K562 (cell line): ENCODE data around the gene C1orf174. TPM values are rescaled to one million over a fixed set of nuclear protein-coding genes. Genes with fewer than 3 reads are reported as not detected.
A peak's percentile ranks its signal among the peaks of the same experiment; 100 is the strongest.

Experiments
- HMGN3 ChIP-seq: IDR thresholded peaks from 2 replicates; pipeline ENCODE4 v1.6.1; 2011; ENCODE audit warnings: borderline replicate concordance, low read depth, mild to moderate bottlenecking, mixed read lengths, low read length; ENCODE audit not compliant: insufficient read length; ENCODE audit errors: extremely low read depth
- JUND ChIP-seq, 2 experiments: IDR thresholded peaks; 2 replicates in 1 of 2; 3 replicates in 1 of 2; pipeline ENCODE4 v1.6.1; 2011; ENCODE audit warnings: borderline replicate concordance in 2 of 2, low read depth in 2 of 2, low read length in 2 of 2, improper control_type of control experiment in 1 of 2, missing biosample characterization in 1 of 2, missing genetic modification characterization in 1 of 2, missing genetic modification reagents in 1 of 2
- NFIX ChIP-seq: fragments of 250-450 bp; sonication (Bioruptor Pico); IDR thresholded peaks from 2 replicates; pipeline ENCODE4 v1.4.0; 2020; ENCODE audit warnings: low read depth, mild to moderate bottlenecking, moderate library complexity
- NR2C2 ChIP-seq, 2 experiments: fragments of 200-800 bp in 1 of 2; sonication (Bioruptor generic) in 1 of 2; sonication (generic) in 1 of 2; formaldehyde crosslinking in 1 of 2; IDR thresholded peaks; 2 replicates each; pipeline versions ENCODE4 v1.6.1 to v1.8.0; 2016 to 2022; ENCODE audit warnings: mild to moderate bottlenecking in 1 of 2, missing compliant biosample characterization in 1 of 2, missing genetic modification characterization in 1 of 2, missing genetic modification reagents in 1 of 2
- NR3C1 ChIP-seq: sonication (generic); formaldehyde crosslinking; IDR thresholded peaks from 2 replicates; pipeline ENCODE4 v1.8.1; 2022; ENCODE audit warnings: missing genetic modification reagents
- POLR2AphosphoS5 ChIP-seq: IDR thresholded peaks from 2 replicates; pipeline ENCODE4 v1.6.1; 2011; ENCODE audit warnings: mild to moderate bottlenecking, low read depth, low read length, moderate library complexity; ENCODE audit not compliant: control insufficient read depth, insufficient read depth
- SIX5 ChIP-seq, 2 experiments: IDR thresholded peaks; 2 replicates each; pipeline ENCODE4 v1.6.1; 2011; ENCODE audit warnings: low read length in 2 of 2, borderline replicate concordance in 1 of 2, low read depth in 1 of 2, mild to moderate bottlenecking in 1 of 2, moderate library complexity in 1 of 2; ENCODE audit not compliant: insufficient read depth in 1 of 2
- SMC3 ChIP-seq: conservative IDR thresholded peaks from 2 replicates; pipeline ENCODE4 v1.6.1; 2011; ENCODE audit warnings: low read depth, low read length, improper control_type of control experiment; ENCODE audit not compliant: insufficient read depth
- TEAD2 ChIP-seq: fragments of 450-650 bp; IDR thresholded peaks from 2 replicates; pipeline ENCODE4 v1.6.1; 2016; ENCODE audit warnings: missing genetic modification characterization, control low read depth, missing compliant biosample characterization
- ZNF586 ChIP-seq: fragments of 450-650 bp; formaldehyde crosslinking; conservative IDR thresholded peaks from 2 replicates; pipeline ENCODE4 v1.4.0; 2020; ENCODE audit warnings: mild to moderate bottlenecking, moderate library complexity
- polyA plus RNA-seq, 8 experiments: library from polyadenylated mRNA; depleted of rRNA in 4 of 8; stranded (reverse) in 5 of 8; unstranded in 3 of 8; fragments of >200 nt; fragmentation: Nextera tagmentation in 2 of 8; fragmentation: Illumina TruSeq in 1 of 8; extraction: Ambion mirVana in 2 of 8; extraction: Trizol in 1 of 8; gene quantifications; 2 replicates each; pipeline versions ENCODE4 v1.2.1 to v1.2.3, GENCODE V29; 2011 to 2014; ENCODE audit warnings: inconsistent platforms in 1 of 8, missing spikeins in 1 of 8
- total RNA-seq, 7 experiments: library from RNA; depleted of rRNA in 6 of 7; stranded (reverse); fragments of >200 nt in 6 of 7; fragmentation: Illumina TruSeq in 2 of 7; extraction: Trizol in 2 of 7; gene quantifications; 2 replicates each; pipeline versions ENCODE4 v1.2.1 to v1.2.3, GENCODE V29; 2011 to 2021; ENCODE audit warnings: low replicate concordance in 1 of 7
- TF ChIP-seq, protein P1 (sequence below): fragments of 250-450 bp; sonication (Bioruptor Pico); IDR thresholded peaks from 2 replicates; pipeline ENCODE4 v1.4.0; 2020
- TF ChIP-seq, protein P2 (sequence below): fragments of 250-450 bp; sonication (Bioruptor Pico); IDR thresholded peaks from 2 replicates; pipeline ENCODE4 v1.8.0; 2022; ENCODE audit warnings: inconsistent platforms
- TF ChIP-seq, protein P3 (sequence below): fragments of 250-450 bp; sonication (Bioruptor Pico); IDR thresholded peaks from 2 replicates; pipeline ENCODE4 v1.5.0; 2022; ENCODE audit warnings: mild to moderate bottlenecking
- TF ChIP-seq, protein P4 (sequence below), 3 experiments: fragments of 200-800 bp in 1 of 3; fragments of 250-450 bp in 1 of 3; fragments of 450-650 bp in 1 of 3; sonication (Bioruptor Pico) in 1 of 3; sonication (Bioruptor generic) in 1 of 3; formaldehyde crosslinking in 1 of 3; IDR thresholded peaks; 2 replicates each; pipeline versions ENCODE4 v1.6.1 to v1.8.0; 2016 to 2022; ENCODE audit warnings: mild to moderate bottlenecking in 2 of 3, missing genetic modification characterization in 2 of 3, missing compliant biosample characterization in 1 of 3, moderate library complexity in 1 of 3

The C1orf174 gene
- total and polyA plus RNA-seq, 9 of the 15 experiments (the other 6 are each of a cell fraction or from before 2014, with no cell fraction given), result 38.5 to 64.9 (median 45.4) TPM

DNA sequence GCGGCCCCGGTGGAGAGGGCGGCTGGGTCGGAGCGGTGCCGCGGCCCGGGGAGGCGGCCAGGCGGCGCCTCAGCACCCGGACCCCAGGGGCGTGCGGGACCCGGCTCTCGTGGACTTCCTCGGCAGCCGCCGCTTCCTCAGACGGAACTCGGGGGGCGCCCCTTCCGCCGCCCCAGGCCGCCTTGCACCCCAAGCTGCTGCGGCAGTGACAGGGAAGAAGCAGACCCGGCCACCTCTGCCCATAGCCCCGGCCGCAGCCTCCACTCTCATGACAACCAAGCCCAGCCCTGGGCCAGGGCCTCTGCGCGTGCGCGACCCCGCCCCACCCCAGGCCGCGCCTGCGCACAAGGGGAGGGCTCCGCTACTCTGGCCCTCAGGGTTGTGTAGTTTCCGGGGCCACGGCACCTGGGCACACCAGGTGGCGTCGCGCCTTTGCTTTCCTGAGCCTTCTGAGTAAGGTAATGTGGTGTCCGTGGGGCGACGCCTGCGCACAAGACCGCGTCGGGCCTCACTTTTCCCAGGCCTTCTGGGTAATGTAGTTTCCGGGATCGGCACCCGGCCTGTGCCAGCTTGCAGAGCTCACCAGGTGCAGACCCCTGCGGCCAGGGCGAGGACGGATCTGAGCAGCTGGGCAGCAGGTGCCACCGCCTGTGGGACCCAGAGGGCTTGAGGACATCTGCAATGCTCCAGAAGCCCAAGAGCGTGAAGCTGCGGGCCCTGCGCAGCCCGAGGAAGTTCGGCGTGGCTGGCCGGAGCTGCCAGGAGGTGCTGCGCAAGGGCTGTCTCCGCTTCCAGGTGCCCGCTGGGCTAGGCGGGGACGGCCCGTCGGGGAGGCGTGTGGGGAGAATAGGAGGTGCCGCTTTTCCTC lies 42.9 kb downstream of the C1orf174 start, which contains the start of the genes CEP104 and DFFB (continued):
- TF ChIP-seq NR2C2 (CRISPR knock-in tag; IDR thresholded peaks at IDR 0.05), result peak; percentile 77; the same call in 1 of the 2 replicates
- TF ChIP-seq NR2C2 (tag; IDR thresholded peaks at IDR 0.05), result peak; percentile 79
- TF ChIP-seq JUND (IDR thresholded peaks at IDR 0.05; ENCODE audit: borderline replicate concordance, low read depth, low read length), result peak; percentile 72
- TF ChIP-seq JUND (tag; IDR thresholded peaks at IDR 0.05; ENCODE audit: borderline replicate concordance, low read depth, low read length), result peak; percentile 50; the same call in 1 of the 3 replicates
- TF ChIP-seq, protein P1, sequence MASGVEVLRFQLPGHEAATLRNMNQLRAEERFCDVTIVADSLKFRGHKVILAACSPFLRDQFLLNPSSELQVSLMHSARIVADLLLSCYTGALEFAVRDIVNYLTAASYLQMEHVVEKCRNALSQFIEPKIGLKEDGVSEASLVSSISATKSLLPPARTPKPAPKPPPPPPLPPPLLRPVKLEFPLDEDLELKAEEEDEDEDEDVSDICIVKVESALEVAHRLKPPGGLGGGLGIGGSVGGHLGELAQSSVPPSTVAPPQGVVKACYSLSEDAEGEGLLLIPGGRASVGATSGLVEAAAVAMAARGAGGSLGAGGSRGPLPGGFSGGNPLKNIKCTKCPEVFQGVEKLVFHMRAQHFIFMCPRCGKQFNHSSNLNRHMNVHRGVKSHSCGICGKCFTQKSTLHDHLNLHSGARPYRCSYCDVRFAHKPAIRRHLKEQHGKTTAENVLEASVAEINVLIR, result peak; percentile 41; the same call in 1 of the 2 replicates
- peak; percentile 78 to 87; a peak in 3 of 4 replicates for TF ChIP-seq SIX5 (IDR thresholded peaks at IDR 0.05; ENCODE audit: borderline replicate concordance in 1 of 2, insufficient read depth in 1 of 2, low read depth in 1 of 2, low read length in 2 of 2)
- TF ChIP-seq HMGN3, result peak; percentile 80
- no peak for TF ChIP-seq NR3C1 (CRISPR knock-in tag)
- no peak for TF ChIP-seq TEAD2
- TF ChIP-seq, protein P2, sequence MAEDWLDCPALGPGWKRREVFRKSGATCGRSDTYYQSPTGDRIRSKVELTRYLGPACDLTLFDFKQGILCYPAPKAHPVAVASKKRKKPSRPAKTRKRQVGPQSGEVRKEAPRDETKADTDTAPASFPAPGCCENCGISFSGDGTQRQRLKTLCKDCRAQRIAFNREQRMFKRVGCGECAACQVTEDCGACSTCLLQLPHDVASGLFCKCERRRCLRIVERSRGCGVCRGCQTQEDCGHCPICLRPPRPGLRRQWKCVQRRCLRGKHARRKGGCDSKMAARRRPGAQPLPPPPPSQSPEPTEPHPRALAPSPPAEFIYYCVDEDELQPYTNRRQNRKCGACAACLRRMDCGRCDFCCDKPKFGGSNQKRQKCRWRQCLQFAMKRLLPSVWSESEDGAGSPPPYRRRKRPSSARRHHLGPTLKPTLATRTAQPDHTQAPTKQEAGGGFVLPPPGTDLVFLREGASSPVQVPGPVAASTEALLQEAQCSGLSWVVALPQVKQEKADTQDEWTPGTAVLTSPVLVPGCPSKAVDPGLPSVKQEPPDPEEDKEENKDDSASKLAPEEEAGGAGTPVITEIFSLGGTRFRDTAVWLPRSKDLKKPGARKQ (CRISPR knock-in tag), result no peak
- TF ChIP-seq, protein P3, sequence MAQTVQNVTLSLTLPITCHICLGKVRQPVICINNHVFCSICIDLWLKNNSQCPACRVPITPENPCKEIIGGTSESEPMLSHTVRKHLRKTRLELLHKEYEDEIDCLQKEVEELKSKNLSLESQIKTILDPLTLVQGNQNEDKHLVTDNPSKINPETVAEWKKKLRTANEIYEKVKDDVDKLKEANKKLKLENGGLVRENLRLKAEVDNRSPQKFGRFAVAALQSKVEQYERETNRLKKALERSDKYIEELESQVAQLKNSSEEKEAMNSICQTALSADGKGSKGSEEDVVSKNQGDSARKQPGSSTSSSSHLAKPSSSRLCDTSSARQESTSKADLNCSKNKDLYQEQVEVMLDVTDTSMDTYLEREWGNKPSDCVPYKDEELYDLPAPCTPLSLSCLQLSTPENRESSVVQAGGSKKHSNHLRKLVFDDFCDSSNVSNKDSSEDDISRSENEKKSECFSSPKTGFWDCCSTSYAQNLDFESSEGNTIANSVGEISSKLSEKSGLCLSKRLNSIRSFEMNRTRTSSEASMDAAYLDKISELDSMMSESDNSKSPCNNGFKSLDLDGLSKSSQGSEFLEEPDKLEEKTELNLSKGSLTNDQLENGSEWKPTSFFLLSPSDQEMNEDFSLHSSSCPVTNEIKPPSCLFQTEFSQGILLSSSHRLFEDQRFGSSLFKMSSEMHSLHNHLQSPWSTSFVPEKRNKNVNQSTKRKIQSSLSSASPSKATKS, result no peak
- TF ChIP-seq, protein P4, sequence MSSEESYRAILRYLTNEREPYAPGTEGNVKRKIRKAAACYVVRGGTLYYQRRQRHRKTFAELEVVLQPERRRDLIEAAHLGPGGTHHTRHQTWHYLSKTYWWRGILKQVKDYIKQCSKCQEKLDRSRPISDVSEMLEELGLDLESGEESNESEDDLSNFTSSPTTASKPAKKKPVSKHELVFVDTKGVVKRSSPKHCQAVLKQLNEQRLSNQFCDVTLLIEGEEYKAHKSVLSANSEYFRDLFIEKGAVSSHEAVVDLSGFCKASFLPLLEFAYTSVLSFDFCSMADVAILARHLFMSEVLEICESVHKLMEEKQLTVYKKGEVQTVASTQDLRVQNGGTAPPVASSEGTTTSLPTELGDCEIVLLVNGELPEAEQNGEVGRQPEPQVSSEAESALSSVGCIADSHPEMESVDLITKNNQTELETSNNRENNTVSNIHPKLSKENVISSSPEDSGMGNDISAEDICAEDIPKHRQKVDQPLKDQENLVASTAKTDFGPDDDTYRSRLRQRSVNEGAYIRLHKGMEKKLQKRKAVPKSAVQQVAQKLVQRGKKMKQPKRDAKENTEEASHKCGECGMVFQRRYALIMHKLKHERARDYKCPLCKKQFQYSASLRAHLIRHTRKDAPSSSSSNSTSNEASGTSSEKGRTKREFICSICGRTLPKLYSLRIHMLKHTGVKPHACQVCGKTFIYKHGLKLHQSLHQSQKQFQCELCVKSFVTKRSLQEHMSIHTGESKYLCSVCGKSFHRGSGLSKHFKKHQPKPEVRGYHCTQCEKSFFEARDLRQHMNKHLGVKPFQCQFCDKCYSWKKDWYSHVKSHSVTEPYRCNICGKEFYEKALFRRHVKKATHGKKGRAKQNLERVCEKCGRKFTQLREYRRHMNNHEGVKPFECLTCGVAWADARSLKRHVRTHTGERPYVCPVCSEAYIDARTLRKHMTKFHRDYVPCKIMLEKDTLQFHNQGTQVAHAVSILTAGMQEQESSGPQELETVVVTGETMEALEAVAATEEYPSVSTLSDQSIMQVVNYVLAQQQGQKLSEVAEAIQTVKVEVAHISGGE (CRISPR knock-in tag; IDR thresholded peaks at IDR 0.05), result no peak
- TF ChIP-seq NFIX (CRISPR knock-in tag), result no peak
- TF ChIP-seq SMC3, result peak; percentile 78
- peak; percentile 42; the same call in 1 of the 2 replicates for TF ChIP-seq POLR2AphosphoS5
- no peak for TF ChIP-seq ZNF586 (CRISPR knock-in tag)
